HepG2 (cell line): ENCODE data around the gene CTF1. TPM values are rescaled to one million over a fixed set of nuclear protein-coding genes. Genes with fewer than 3 reads are reported as not detected.

Source experiments
- AHR ChIP-seq: IDR thresholded peaks from 2 replicates; pipeline ENCODE4 v1.6.1; 2018; ENCODE audit warnings: missing genetic modification reagents, missing compliant biosample characterization
- ARNTL ChIP-seq: sonication (generic); formaldehyde crosslinking; IDR thresholded peaks from 2 replicates; pipeline ENCODE4 v1.4.0; 2020; ENCODE audit warnings: mild to moderate bottlenecking, missing genetic modification reagents
- ATAD3A ChIP-seq: sonication (generic); formaldehyde crosslinking; IDR thresholded peaks from 2 replicates; pipeline ENCODE4 v1.4.0; 2020; ENCODE audit warnings: missing genetic modification reagents
- BHLHE40 ChIP-seq: IDR thresholded peaks from 2 replicates; pipeline ENCODE4 v1.6.1; 2011; ENCODE audit warnings: low read length, improper control_type of control experiment
- EEA1 ChIP-seq: sonication (generic); formaldehyde crosslinking; IDR thresholded peaks from 2 replicates; pipeline ENCODE4 v1.5.1; 2020; ENCODE audit warnings: mild to moderate bottlenecking, missing genetic modification reagents, borderline replicate concordance
- FOSL2 ChIP-seq: sonication (generic); formaldehyde crosslinking; IDR thresholded peaks from 2 replicates; pipeline ENCODE4 v1.4.0; 2020; ENCODE audit warnings: missing genetic modification reagents
- GPN1 ChIP-seq: sonication (generic); formaldehyde crosslinking; IDR thresholded peaks from 2 replicates; pipeline ENCODE4 v1.5.1; 2020; ENCODE audit warnings: missing genetic modification reagents, borderline replicate concordance
- HNF4G ChIP-seq, 2 experiments: sonication (generic) in 1 of 2; formaldehyde crosslinking in 1 of 2; IDR thresholded peaks; 2 replicates each; pipeline versions ENCODE4 v1.4.0 to v1.6.1; 2011 to 2020; ENCODE audit warnings: borderline replicate concordance in 2 of 2, low read depth in 2 of 2, mild to moderate bottlenecking in 2 of 2, low read length in 1 of 2, missing genetic modification reagents in 1 of 2, moderate library complexity in 1 of 2
- IRF2 ChIP-seq: IDR thresholded peaks from 2 replicates; pipeline ENCODE4 v1.6.1; 2018; ENCODE audit warnings: missing genetic modification reagents, missing compliant biosample characterization
- MED1 ChIP-seq: sonication (generic); formaldehyde crosslinking; IDR thresholded peaks from 2 replicates; pipeline ENCODE4 v1.4.0; 2020; ENCODE audit warnings: missing genetic modification reagents
- MTA1 ChIP-seq: sonication (generic); formaldehyde crosslinking; IDR thresholded peaks from 2 replicates; pipeline ENCODE4 v1.4.0; 2020; ENCODE audit warnings: missing genetic modification reagents, mild to moderate bottlenecking, borderline replicate concordance
- RAD21 ChIP-seq: fragments of 450-650 bp; formaldehyde crosslinking; IDR thresholded peaks from 2 replicates; pipeline ENCODE4 v1.5.0; 2020; ENCODE audit warnings: mild to moderate bottlenecking
- RBFOX2 ChIP-seq: fragments of 200-400 bp; formaldehyde crosslinking; IDR thresholded peaks from 2 replicates; pipeline ENCODE4 v1.6.1; 2017; ENCODE audit warnings: low read depth, mild to moderate bottlenecking, low read length
- RNF2 ChIP-seq: fragments of 450-650 bp; conservative IDR thresholded peaks from 2 replicates; pipeline ENCODE4 v1.6.1; 2016; ENCODE audit warnings: low read depth
- ZC3H13 ChIP-seq: sonication (generic); formaldehyde crosslinking; IDR thresholded peaks from 2 replicates; pipeline ENCODE4 v1.8.1; 2023; ENCODE audit warnings: mild to moderate bottlenecking, missing genetic modification reagents, moderate library complexity
- ZC3H4 ChIP-seq: sonication (generic); formaldehyde crosslinking; IDR thresholded peaks from 2 replicates; pipeline ENCODE4 v1.4.0; 2020; ENCODE audit warnings: missing genetic modification reagents, borderline replicate concordance
- ZKSCAN8 ChIP-seq: IDR thresholded peaks from 2 replicates; pipeline ENCODE4 v1.6.1; 2016; ENCODE audit warnings: borderline replicate concordance, missing genetic modification reagents, missing compliant biosample characterization
- ZNF343 ChIP-seq: sonication (generic); formaldehyde crosslinking; IDR thresholded peaks from 2 replicates; pipeline ENCODE4 v1.4.0; 2020; ENCODE audit warnings: mild to moderate bottlenecking, missing genetic modification reagents
- polyA plus RNA-seq, 8 experiments: library from polyadenylated mRNA; depleted of rRNA in 3 of 8; stranded (reverse) in 7 of 8; unstranded in 1 of 8; fragments of >200 nt; fragmentation: Illumina TruSeq in 4 of 8; extraction: Trizol in 4 of 8; gene quantifications; 2 replicates each; pipeline versions ENCODE4 v1.2.1 to v1.2.3, GENCODE V29; 2011 to 2016; ENCODE audit warnings: low read depth in 4 of 8, missing spikeins in 1 of 8, mixed read lengths in 1 of 8; ENCODE audit not compliant: insufficient read depth in 1 of 8
- total RNA-seq, 5 experiments: library from RNA; depleted of rRNA; stranded (reverse); fragments of >200 nt; fragmentation: Illumina TruSeq; extraction: Trizol; gene quantifications; 2 replicates each; pipeline ENCODE4 v1.2.3, GENCODE V29; 2016; ENCODE audit warnings: low read depth in 1 of 5
- TF ChIP-seq, protein P1 (sequence below): sonication (generic); formaldehyde crosslinking; IDR thresholded peaks from 2 replicates; pipeline ENCODE4 v1.5.0; 2020; ENCODE audit warnings: mild to moderate bottlenecking, missing genetic modification reagents, borderline replicate concordance
- TF ChIP-seq, protein P2 (sequence below): sonication (generic); formaldehyde crosslinking; IDR thresholded peaks from 2 replicates; pipeline ENCODE4 v1.8.0; 2022; ENCODE audit warnings: mild to moderate bottlenecking, missing genetic modification reagents
- TF ChIP-seq, protein P3 (sequence below): sonication (generic); formaldehyde crosslinking; IDR thresholded peaks from 2 replicates; pipeline ENCODE4 v1.4.0; 2020; ENCODE audit warnings: missing genetic modification reagents
- TF ChIP-seq, protein P4 (sequence below): IDR thresholded peaks from 2 replicates; pipeline ENCODE4 v1.6.1; 2016; ENCODE audit warnings: mild to moderate bottlenecking

The CTF1 gene
- total and polyA plus RNA-seq, 2 of the 13 experiments (the other 11 are each of a cell fraction or from before 2014, with no cell fraction given) = 0.13 to 1.8 TPM

DNA sequence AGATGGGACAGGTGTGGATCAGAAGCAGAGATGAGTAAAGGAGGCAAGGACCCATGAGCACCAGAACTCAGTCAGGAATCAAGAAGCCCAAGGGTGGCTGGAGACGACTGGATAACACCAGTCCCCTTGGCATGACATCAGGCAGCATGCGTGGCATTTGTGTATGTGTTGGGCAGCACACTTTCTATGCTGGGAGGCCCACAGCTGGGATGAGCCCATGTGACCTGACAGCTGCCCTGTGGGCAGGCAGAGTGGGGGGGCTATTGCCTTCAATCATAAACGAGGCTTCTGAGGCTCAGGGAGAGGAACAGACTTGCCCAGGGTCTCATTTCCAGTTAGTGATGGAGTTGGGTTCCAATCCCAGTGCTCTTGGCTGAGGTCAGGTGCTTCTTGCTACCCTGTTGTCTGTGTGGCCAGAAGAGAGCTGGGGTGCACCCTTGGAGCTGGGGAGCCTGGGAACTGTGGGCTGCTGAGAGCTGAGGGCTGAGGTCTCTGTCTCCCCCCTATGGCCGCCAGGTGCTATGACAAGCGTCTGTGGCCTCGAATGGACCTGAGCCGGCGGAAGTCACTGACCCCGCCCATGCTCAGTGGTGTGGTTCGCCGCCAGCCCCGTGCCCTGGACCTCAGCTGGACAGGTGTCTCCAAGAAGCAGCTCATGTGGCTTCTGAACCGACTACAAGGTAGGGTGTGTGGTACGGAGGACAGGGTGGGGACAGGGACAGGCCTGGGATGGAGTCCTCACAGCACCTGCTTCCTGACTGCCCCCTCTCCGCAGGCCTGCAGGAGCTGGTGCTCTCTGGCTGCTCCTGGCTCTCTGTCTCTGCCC is 45.4 kb downstream of the CTF1 start (continued):
- TF ChIP-seq, protein P1, sequence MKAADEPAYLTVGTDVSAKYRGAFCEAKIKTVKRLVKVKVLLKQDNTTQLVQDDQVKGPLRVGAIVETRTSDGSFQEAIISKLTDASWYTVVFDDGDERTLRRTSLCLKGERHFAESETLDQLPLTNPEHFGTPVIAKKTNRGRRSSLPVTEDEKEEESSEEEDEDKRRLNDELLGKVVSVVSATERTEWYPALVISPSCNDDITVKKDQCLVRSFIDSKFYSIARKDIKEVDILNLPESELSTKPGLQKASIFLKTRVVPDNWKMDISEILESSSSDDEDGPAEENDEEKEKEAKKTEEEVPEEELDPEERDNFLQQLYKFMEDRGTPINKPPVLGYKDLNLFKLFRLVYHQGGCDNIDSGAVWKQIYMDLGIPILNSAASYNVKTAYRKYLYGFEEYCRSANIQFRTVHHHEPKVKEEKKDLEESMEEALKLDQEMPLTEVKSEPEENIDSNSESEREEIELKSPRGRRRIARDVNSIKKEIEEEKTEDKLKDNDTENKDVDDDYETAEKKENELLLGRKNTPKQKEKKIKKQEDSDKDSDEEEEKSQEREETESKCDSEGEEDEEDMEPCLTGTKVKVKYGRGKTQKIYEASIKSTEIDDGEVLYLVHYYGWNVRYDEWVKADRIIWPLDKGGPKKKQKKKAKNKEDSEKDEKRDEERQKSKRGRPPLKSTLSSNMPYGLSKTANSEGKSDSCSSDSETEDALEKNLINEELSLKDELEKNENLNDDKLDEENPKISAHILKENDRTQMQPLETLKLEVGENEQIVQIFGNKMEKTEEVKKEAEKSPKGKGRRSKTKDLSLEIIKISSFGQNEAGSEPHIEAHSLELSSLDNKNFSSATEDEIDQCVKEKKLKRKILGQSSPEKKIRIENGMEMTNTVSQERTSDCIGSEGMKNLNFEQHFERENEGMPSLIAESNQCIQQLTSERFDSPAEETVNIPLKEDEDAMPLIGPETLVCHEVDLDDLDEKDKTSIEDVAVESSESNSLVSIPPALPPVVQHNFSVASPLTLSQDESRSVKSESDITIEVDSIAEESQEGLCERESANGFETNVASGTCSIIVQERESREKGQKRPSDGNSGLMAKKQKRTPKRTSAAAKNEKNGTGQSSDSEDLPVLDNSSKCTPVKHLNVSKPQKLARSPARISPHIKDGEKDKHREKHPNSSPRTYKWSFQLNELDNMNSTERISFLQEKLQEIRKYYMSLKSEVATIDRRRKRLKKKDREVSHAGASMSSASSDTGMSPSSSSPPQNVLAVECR (CRISPR knock-in tag) = peak; percentile 79; the same call in 1 of the 2 replicates
- TF ChIP-seq ZC3H13 (CRISPR knock-in tag) (0 out of 2 replicates have a peak, but pooled peaks have one; percentile 49), AHR (0 out of 2 replicates have a peak, but pooled peaks have one; percentile 6), ZC3H4 (no peak), ZKSCAN8 (peak; percentile 22; the same call in 1 of the 2 replicates), ATAD3A (CRISPR knock-in tag) (no peak), BHLHE40 (0 out of 2 replicates have a peak, but pooled peaks have one; percentile 5), RNF2 (no peak), MTA1 (CRISPR knock-in tag) (peak; percentile 73; the same call in 1 of the 2 replicates), MED1 (CRISPR knock-in tag) (peak; percentile 46; the same call in 1 of the 2 replicates), EEA1 (no peak; the same call in 1 of the 2 replicates), IRF2 (peak; percentile 20; the same call in 1 of the 2 replicates), RAD21 (CRISPR knock-in tag) (peak; percentile 92), ARNTL (CRISPR knock-in tag) (peak; percentile 55; the same call in 1 of the 2 replicates), HNF4G (IDR thresholded peaks at IDR 0.05; ENCODE audit: borderline replicate concordance, low read depth, low read length) (no peak; the same call in 1 of the 2 replicates), HNF4G (CRISPR knock-in tag; IDR thresholded peaks at IDR 0.05; ENCODE audit: borderline replicate concordance, low read depth) (no peak), GPN1 (CRISPR knock-in tag) (no peak), ZNF343 (CRISPR knock-in tag) (peak; percentile 50; the same call in 1 of the 2 replicates), FOSL2 (peak; percentile 51), RBFOX2 (peak; percentile 51)
- TF ChIP-seq, protein P2, sequence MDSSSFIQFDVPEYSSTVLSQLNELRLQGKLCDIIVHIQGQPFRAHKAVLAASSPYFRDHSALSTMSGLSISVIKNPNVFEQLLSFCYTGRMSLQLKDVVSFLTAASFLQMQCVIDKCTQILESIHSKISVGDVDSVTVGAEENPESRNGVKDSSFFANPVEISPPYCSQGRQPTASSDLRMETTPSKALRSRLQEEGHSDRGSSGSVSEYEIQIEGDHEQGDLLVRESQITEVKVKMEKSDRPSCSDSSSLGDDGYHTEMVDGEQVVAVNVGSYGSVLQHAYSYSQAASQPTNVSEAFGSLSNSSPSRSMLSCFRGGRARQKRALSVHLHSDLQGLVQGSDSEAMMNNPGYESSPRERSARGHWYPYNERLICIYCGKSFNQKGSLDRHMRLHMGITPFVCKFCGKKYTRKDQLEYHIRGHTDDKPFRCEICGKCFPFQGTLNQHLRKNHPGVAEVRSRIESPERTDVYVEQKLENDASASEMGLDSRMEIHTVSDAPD (CRISPR knock-in tag) = no peak
- TF ChIP-seq, protein P3, sequence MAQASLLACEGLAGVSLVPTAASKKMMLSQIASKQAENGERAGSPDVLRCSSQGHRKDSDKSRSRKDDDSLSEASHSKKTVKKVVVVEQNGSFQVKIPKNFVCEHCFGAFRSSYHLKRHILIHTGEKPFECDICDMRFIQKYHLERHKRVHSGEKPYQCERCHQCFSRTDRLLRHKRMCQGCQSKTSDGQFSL (CRISPR knock-in tag) = peak; percentile 95
- TF ChIP-seq, protein P4, sequence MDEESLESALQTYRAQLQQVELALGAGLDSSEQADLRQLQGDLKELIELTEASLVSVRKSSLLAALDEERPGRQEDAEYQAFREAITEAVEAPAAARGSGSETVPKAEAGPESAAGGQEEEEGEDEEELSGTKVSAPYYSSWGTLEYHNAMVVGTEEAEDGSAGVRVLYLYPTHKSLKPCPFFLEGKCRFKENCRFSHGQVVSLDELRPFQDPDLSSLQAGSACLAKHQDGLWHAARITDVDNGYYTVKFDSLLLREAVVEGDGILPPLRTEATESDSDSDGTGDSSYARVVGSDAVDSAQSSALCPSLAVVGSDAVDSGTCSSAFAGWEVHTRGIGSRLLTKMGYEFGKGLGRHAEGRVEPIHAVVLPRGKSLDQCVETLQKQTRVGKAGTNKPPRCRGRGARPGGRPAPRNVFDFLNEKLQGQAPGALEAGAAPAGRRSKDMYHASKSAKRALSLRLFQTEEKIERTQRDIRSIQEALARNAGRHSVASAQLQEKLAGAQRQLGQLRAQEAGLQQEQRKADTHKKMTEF (CRISPR knock-in tag) = peak; percentile 18; the same call in 1 of the 2 replicates
